ENCODE data around the gene UNC13C. TPM values are rescaled to one million over a fixed set of nuclear protein-coding genes. Genes with fewer than 3 reads are reported as not detected.

UNC13C gene
- total and polyA plus RNA-seq, 2 experiments from 2014 or later, result not detected

GRCh38 chr15:54605043-54605442, 626.8 kb downstream of the UNC13C start:
- Histone ChIP-seq H3K9ac (no peak overlapping the region), H3K4me1 (ENCODE audit: insufficient read depth) (no peaks in the 10 kb centered on the region), H3K36me3 (ENCODE audit: low read depth) (no peaks in the 10 kb centered on the region), H2AFZ (no peak overlapping the region), H3K79me2 (ENCODE audit: insufficient read depth) (no peaks in the 10 kb centered on the region), H3K27me3 (replicated peaks; ENCODE audit: insufficient read depth) (no peaks in the 10 kb centered on the region), H4K20me1 (ENCODE audit: insufficient read depth) (no peaks in the 10 kb centered on the region), H3F3A (ENCODE audit: insufficient read depth) (no peaks in the 10 kb centered on the region), H3K4me3 (no peak overlapping the region), H3K27ac (no peak overlapping the region), H3K4me2 (ENCODE audit: unreplicated experiment) (no peak overlapping the region), H3K9me3 (ENCODE audit: low read depth) (no peaks in the 10 kb centered on the region), H3K9me2 (ENCODE audit: insufficient read depth) (no peaks in the 10 kb centered on the region)
- in situ Hi-C loops (cut with MboI), result no loop called here
- 3 to 11% methylated on average over 2 of the region's 2 CpGs for WGBS, 2 experiments (ENCODE audit: low coverage in 1 of 2, low lambda C conversion rate in 2 of 2, missing lambda C conversion rate in 2 of 2)
- DNase-seq, result no peak
- TF ChIP-seq EZH2phosphoT487 (IDR thresholded peaks at IDR 0.05; ENCODE audit: insufficient read depth, low read depth), result no peak
- TF ChIP-seq EZH2 (IDR thresholded peaks at IDR 0.05; ENCODE audit: insufficient read depth, poor library complexity, severe bottlenecking), result no peak

DNA sequence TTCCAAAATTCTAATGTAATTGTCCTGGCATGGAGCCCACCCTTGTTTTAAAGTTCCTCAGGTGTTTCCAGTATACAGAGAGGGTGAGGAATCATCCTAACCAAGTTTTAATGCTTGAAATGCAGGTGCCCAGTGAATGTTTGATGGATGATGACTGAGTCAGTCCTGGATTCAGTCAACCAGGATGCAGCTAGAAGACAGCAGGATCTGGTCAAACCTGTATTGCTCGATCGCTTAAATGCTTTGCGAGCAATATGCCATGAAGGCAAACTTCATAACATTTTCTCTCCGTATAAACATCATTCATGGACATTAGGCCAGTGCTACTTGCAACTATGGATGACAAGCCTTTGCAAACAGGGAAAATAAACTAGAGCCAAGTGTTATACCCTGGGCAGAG, 627.3 kb downstream of the UNC13C start:
- H3K4me1 ChIP-seq (ENCODE audit: insufficient read depth), result no peaks in the 10 kb centered on the region
- H3K27ac ChIP-seq, result no peak overlapping the region
- in situ Hi-C loops (cut with MboI), result no loop called here
- H3K9me3 ChIP-seq (ENCODE audit: low read depth), result no peaks in the 10 kb centered on the region
- no peaks in the 10 kb centered on the region for H3F3A ChIP-seq (ENCODE audit: insufficient read depth)
- H3K4me3 ChIP-seq, result no peak overlapping the region
- no peak for TF ChIP-seq EZH2phosphoT487 (IDR thresholded peaks at IDR 0.05; ENCODE audit: insufficient read depth, low read depth)
- no peak for TF ChIP-seq EZH2 (IDR thresholded peaks at IDR 0.05; ENCODE audit: insufficient read depth, poor library complexity, severe bottlenecking)
- no peaks in the 10 kb centered on the region for H4K20me1 ChIP-seq (ENCODE audit: insufficient read depth)
- WGBS, 2 experiments (ENCODE audit: low coverage in 1 of 2, low lambda C conversion rate in 2 of 2, missing lambda C conversion rate in 2 of 2), result 68 to 72% methylated on average over 4 of the region's 4 CpGs
- no peak overlapping the region for H3K9ac ChIP-seq
- H3K9me2 ChIP-seq (ENCODE audit: insufficient read depth), result no peaks in the 10 kb centered on the region
- H2AFZ ChIP-seq, result no peak overlapping the region
- no peaks in the 10 kb centered on the region for H3K36me3 ChIP-seq (ENCODE audit: low read depth)
- no peak for DNase-seq
- no peak overlapping the region for H3K4me2 ChIP-seq (ENCODE audit: unreplicated experiment)
- no peaks in the 10 kb centered on the region for H3K27me3 ChIP-seq (replicated peaks; ENCODE audit: insufficient read depth)
- no peaks in the 10 kb centered on the region for H3K79me2 ChIP-seq (ENCODE audit: insufficient read depth)

GRCh38 chr15:54608876-54609835, 630.9 kb downstream of the UNC13C start:
- Histone ChIP-seq H2AFZ (no peak overlapping the region), H3K27me3 (replicated peaks; ENCODE audit: insufficient read depth) (no peaks in the 10 kb centered on the region), H3K79me2 (ENCODE audit: insufficient read depth) (no peaks in the 10 kb centered on the region), H3K4me3 (no peak overlapping the region), H4K20me1 (ENCODE audit: insufficient read depth) (no peaks in the 10 kb centered on the region), H3K9me2 (ENCODE audit: insufficient read depth) (no peaks in the 10 kb centered on the region), H3K9me3 (ENCODE audit: low read depth) (no peaks in the 10 kb centered on the region), H3K36me3 (ENCODE audit: low read depth) (no peaks in the 10 kb centered on the region), H3K27ac (no peak overlapping the region), H3K9ac (no peak overlapping the region), H3K4me2 (ENCODE audit: unreplicated experiment) (no peak overlapping the region), H3K4me1 (ENCODE audit: insufficient read depth) (no peaks in the 10 kb centered on the region), H3F3A (ENCODE audit: insufficient read depth) (no peaks in the 10 kb centered on the region)
- TF ChIP-seq EZH2 (IDR thresholded peaks at IDR 0.05; ENCODE audit: insufficient read depth, poor library complexity, severe bottlenecking) (no peak), EZH2phosphoT487 (IDR thresholded peaks at IDR 0.05; ENCODE audit: insufficient read depth, low read depth) (no peak)
- in situ Hi-C loops (cut with MboI), result no loop called here
- WGBS, 2 experiments (ENCODE audit: low coverage in 1 of 2, low lambda C conversion rate in 2 of 2, missing lambda C conversion rate in 2 of 2), result 0 to 11% methylated on average over 1 of the region's 1 CpG
- DNase-seq, result no peak

GRCh38 chr15:54618120-54618519, 639.9 kb downstream of the UNC13C start:
- in situ Hi-C loops (cut with MboI), result no loop called here
- no peaks in the 10 kb centered on the region for H3K9me3 ChIP-seq (ENCODE audit: low read depth)
- H3K4me2 ChIP-seq (ENCODE audit: unreplicated experiment), result no peak overlapping the region
- TF ChIP-seq EZH2 (IDR thresholded peaks at IDR 0.05; ENCODE audit: insufficient read depth, poor library complexity, severe bottlenecking) (no peak), EZH2phosphoT487 (IDR thresholded peaks at IDR 0.05; ENCODE audit: insufficient read depth, low read depth) (no peak)
- no peak overlapping the region for H3K9ac ChIP-seq
- no peaks in the 10 kb centered on the region for H4K20me1 ChIP-seq (ENCODE audit: insufficient read depth)
- DNase-seq, result no peak
- no peak overlapping the region for H2AFZ ChIP-seq
- no peaks in the 10 kb centered on the region for H3K79me2 ChIP-seq (ENCODE audit: insufficient read depth)
- no peak overlapping the region for H3K4me3 ChIP-seq
- 2 to 4% methylated on average over 2 of the region's 2 CpGs for WGBS, 2 experiments (ENCODE audit: low coverage in 1 of 2, low lambda C conversion rate in 2 of 2, missing lambda C conversion rate in 2 of 2)
- no peak overlapping the region for H3K27ac ChIP-seq
- no peaks in the 10 kb centered on the region for H3K36me3 ChIP-seq (ENCODE audit: low read depth)
- H3F3A ChIP-seq (ENCODE audit: insufficient read depth), result no peaks in the 10 kb centered on the region
- H3K27me3 ChIP-seq (replicated peaks; ENCODE audit: insufficient read depth), result no peaks in the 10 kb centered on the region
- H3K9me2 ChIP-seq (ENCODE audit: insufficient read depth), result no peaks in the 10 kb centered on the region
- no peaks in the 10 kb centered on the region for H3K4me1 ChIP-seq (ENCODE audit: insufficient read depth)
